Liver (tissue), 3 donors: Measurements from ENCODE around the gene MIER3.

Experiments
- ATF3 ChIP-seq: IDR thresholded peaks from 2 replicates; pipeline ENCODE4 v1.6.1; 2016; ENCODE audit warnings: antibody characterized with exemption
- EGR1 ChIP-seq, 2 donors: IDR thresholded peaks; 2 replicates each; pipeline ENCODE4 v1.6.1; 2016 to 2018; ENCODE audit warnings: antibody characterized with exemption in 2 of 2, low read depth in 2 of 2
- FOXA1 ChIP-seq: IDR thresholded peaks from 2 replicates; pipeline ENCODE4 v1.6.1; 2016; ENCODE audit warnings: antibody characterized with exemption
- GABPA ChIP-seq, 2 donors: IDR thresholded peaks in 1 of 2; conservative IDR thresholded peaks in 1 of 2; 2 replicates each; pipeline ENCODE4 v1.6.1; 2016; ENCODE audit warnings: antibody characterized with exemption in 2 of 2, mild to moderate bottlenecking in 1 of 2, moderate library complexity in 1 of 2
- HNF4A ChIP-seq, 2 donors: conservative IDR thresholded peaks; 2 replicates each; pipeline ENCODE4 v1.6.1; 2016; ENCODE audit warnings: antibody characterized with exemption in 2 of 2, mild to moderate bottlenecking in 2 of 2
- JUND ChIP-seq, 2 donors: IDR thresholded peaks; 2 replicates each; pipeline ENCODE4 v1.6.1; 2016; ENCODE audit warnings: antibody characterized with exemption in 2 of 2
- MAX ChIP-seq: IDR thresholded peaks from 2 replicates; pipeline ENCODE4 v1.6.1; 2016; ENCODE audit warnings: antibody characterized with exemption
- RAD21 ChIP-seq, 2 donors: IDR thresholded peaks; 2 replicates each; pipeline ENCODE4 v1.6.1; 2016; ENCODE audit warnings: antibody characterized with exemption in 2 of 2, mild to moderate bottlenecking in 2 of 2
- SP1 ChIP-seq: IDR thresholded peaks from 2 replicates; pipeline ENCODE4 v1.6.1; 2018; ENCODE audit warnings: antibody characterized with exemption, mild to moderate bottlenecking
- TAF1 ChIP-seq: conservative IDR thresholded peaks from 2 replicates; pipeline ENCODE4 v1.6.1; 2016; ENCODE audit warnings: antibody characterized with exemption, mild to moderate bottlenecking
- YY1 ChIP-seq: IDR thresholded peaks from 2 replicates; pipeline ENCODE4 v1.6.1; 2016; ENCODE audit warnings: antibody characterized with exemption, mild to moderate bottlenecking
- TF ChIP-seq, protein P1 (sequence below): fragments of 150-350 bp; IDR thresholded peaks from 2 replicates; pipeline ENCODE4 v1.5.1; 2017; ENCODE audit warnings: improper control_type of control experiment, low read depth, low read length; ENCODE audit not compliant: missing input control
- TF ChIP-seq, protein P2 (sequence below): IDR thresholded peaks from 2 replicates; pipeline ENCODE4 v1.6.1; 2016; ENCODE audit warnings: antibody characterized with exemption, mild to moderate bottlenecking
- donor health status: healthy.
- donor health status: healthy.

- TF ChIP-seq, protein P1, sequence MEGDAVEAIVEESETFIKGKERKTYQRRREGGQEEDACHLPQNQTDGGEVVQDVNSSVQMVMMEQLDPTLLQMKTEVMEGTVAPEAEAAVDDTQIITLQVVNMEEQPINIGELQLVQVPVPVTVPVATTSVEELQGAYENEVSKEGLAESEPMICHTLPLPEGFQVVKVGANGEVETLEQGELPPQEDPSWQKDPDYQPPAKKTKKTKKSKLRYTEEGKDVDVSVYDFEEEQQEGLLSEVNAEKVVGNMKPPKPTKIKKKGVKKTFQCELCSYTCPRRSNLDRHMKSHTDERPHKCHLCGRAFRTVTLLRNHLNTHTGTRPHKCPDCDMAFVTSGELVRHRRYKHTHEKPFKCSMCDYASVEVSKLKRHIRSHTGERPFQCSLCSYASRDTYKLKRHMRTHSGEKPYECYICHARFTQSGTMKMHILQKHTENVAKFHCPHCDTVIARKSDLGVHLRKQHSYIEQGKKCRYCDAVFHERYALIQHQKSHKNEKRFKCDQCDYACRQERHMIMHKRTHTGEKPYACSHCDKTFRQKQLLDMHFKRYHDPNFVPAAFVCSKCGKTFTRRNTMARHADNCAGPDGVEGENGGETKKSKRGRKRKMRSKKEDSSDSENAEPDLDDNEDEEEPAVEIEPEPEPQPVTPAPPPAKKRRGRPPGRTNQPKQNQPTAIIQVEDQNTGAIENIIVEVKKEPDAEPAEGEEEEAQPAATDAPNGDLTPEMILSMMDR, result no peak
- no peak for TF ChIP-seq GABPA (IDR thresholded peaks at IDR 0.05 in 1 of 2, conservative IDR thresholded peaks at IDR 0.05 in 1 of 2)
- no peak for TF ChIP-seq JUND (IDR thresholded peaks at IDR 0.05)
- TF ChIP-seq TAF1, result no peak
- no peak for TF ChIP-seq MAX
- no peak for TF ChIP-seq SP1
- TF ChIP-seq RAD21 (IDR thresholded peaks at IDR 0.05), result no peak
- no peak for TF ChIP-seq ATF3
- TF ChIP-seq YY1, result no peak
- no peak for TF ChIP-seq FOXA1
- TF ChIP-seq, protein P2, sequence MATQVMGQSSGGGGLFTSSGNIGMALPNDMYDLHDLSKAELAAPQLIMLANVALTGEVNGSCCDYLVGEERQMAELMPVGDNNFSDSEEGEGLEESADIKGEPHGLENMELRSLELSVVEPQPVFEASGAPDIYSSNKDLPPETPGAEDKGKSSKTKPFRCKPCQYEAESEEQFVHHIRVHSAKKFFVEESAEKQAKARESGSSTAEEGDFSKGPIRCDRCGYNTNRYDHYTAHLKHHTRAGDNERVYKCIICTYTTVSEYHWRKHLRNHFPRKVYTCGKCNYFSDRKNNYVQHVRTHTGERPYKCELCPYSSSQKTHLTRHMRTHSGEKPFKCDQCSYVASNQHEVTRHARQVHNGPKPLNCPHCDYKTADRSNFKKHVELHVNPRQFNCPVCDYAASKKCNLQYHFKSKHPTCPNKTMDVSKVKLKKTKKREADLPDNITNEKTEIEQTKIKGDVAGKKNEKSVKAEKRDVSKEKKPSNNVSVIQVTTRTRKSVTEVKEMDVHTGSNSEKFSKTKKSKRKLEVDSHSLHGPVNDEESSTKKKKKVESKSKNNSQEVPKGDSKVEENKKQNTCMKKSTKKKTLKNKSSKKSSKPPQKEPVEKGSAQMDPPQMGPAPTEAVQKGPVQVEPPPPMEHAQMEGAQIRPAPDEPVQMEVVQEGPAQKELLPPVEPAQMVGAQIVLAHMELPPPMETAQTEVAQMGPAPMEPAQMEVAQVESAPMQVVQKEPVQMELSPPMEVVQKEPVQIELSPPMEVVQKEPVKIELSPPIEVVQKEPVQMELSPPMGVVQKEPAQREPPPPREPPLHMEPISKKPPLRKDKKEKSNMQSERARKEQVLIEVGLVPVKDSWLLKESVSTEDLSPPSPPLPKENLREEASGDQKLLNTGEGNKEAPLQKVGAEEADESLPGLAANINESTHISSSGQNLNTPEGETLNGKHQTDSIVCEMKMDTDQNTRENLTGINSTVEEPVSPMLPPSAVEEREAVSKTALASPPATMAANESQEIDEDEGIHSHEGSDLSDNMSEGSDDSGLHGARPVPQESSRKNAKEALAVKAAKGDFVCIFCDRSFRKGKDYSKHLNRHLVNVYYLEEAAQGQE, result no peak
- TF ChIP-seq HNF4A (conservative IDR thresholded peaks at IDR 0.05), result no peak
- no peak for TF ChIP-seq EGR1 (IDR thresholded peaks at IDR 0.05; ENCODE audit: low read depth in 2 of 2)
Observed at GRCh38 chr5:56947052-56947451, 4.9 kb downstream of the MIER3 start.
